IPS DF 4.7 (cell line): ENCODE measurements around the gene FPR1.

Source experiments
- DNase-seq: peaks from one replicate; pipeline ENCODE4 v3.0.0-alpha.2; 2013; ENCODE audit warnings: low spot score; ENCODE audit errors: extremely low read depth

Gene FPR1

GRCh38 chr19:51737389-51737788 is 14.3 kb downstream of the FPR1 start:
- DNase-seq = no peak

GRCh38 chr19:51735759-51736449 is 15.8 kb downstream of the FPR1 start:
- DNase-seq = no peak

GRCh38 chr19:51733742-51734522 is 17.7 kb downstream of the FPR1 start:
- no peak for DNase-seq

- DNase-seq = no peak
These were observed 21.9 kb downstream of the FPR1 start for GRCh38 chr19:51729781-51730180.

DNA sequence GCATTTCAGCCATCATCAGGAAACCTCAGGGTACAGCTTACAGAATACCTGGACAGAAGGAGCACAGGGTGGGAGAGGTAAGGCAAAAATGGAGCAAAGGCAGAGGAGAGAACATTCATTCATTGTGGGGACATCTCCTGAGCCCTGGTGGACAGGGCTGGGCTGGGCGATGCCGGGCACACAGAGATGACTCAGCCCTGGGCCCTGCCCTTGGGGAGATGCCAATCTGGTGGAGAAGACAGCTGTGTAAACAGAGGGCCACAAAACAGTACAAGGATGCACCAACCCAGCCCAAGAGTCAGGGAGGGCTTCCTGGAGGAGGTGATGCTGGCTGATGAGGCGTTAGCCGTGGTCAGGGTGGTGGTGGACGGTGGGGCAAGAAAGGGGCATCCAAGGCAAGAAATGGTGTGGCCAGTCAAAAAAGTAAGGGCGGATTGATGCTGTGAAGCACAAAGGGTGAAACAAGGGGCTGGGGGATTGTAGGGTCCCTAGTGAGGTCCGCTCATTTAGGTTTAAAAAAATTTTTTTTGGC is 24.3 kb downstream of the FPR1 start:
- DNase-seq = no peak

DNA sequence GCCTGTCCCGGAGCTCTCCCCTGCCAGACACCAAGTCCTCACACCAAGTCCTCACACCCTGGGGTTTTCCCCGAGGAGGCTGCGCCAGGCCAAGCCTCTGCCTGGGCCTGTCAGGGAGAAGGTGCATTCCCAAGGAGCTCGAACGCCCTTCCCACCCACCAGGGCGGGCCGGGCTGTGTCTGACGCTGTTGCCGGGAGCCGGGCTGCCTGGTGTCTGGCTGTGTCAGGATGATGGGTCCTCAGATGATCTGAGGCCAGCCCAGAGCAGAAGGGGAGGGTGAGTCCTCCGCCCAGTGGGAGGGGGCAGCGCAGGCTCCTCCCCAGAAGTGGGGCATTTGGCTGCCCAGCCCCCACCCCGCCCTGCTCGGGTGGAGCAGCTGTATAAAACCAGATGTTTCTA is 25.6 kb downstream of the FPR1 start:
- no peak for DNase-seq

GRCh38 chr19:51724543-51724942 is 27.1 kb downstream of the FPR1 start:
- no peak for DNase-seq

- DNase-seq = no peak
These were observed 29.2 kb downstream of the FPR1 start for GRCh38 chr19:51722492-51722891.

- DNase-seq = no peak
These were observed 29.8 kb downstream of the FPR1 start for GRCh38 chr19:51721905-51722304.

DNA sequence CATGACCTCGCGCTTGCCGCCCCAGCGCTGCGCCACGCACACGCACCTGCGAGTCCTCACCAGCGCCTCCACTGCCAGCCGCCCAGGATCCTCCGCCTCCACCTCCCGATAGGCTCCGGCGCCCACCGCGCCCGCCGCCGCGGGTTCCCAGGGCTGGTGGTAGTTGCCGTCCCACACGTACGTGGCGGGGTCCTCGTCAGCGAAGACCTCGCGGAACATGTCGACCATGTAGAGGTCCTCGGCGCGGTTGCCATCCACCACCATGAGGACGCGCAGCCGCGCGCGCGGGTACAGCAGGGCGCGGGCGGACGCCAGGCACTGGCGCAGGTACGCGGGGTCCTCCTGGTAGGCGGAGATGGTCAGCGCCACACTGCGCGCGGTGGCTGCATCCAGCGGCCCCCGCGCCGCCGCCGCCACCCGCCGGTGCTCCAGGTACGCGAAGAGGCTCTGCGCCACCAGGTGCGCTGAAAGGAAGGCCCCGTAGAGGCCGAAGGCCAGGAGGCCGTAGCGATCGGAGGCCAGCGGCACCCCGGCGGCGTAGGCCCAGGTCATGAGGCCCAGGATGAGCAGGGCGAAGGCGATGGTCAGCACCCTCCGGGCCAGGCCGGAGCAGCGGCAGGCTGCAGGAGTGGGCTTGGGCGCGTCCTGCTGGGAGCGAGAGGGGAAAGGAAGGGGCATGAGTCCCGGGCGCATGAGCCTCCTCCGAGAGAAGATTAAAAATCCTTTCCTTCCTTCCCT is 32.3 kb downstream of the FPR1 start:
- DNase-seq = no peak

- no peak for DNase-seq
These were observed 34.8 kb downstream of the FPR1 start for GRCh38 chr19:51716925-51717324.

- DNase-seq = no peak
These were observed 35.8 kb downstream of the FPR1 start for GRCh38 chr19:51715850-51716249.

- DNase-seq = no peak
These were observed 36.8 kb downstream of the FPR1 start for GRCh38 chr19:51714848-51715247.

- DNase-seq = no peak
These were observed 38.1 kb downstream of the FPR1 start for GRCh38 chr19:51713319-51714285.

GRCh38 chr19:51712461-51713081 is 39.1 kb downstream of the FPR1 start:
- DNase-seq = no peak

DNA sequence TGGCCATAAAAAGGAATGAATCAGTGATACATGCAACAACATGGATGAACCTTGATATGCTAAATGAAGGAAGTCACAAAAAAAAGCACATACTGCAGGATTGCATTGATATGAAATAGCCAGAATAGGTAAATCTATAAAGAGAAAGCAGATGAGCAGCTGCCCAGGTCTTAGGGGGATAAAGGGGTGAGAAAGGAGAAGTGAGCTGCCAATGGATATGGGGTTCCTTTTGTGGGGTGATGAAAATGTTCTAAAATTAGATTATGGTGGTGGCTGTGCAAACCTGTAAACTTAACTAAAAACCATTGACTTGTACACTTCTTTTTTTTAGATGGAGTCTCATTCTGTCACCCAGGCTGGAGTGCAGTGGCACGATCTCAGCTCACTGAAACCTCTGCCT is 40.0 kb downstream of the FPR1 start:
- no peak for DNase-seq

- no peak for DNase-seq
These were observed 41.5 kb downstream of the FPR1 start for GRCh38 chr19:51710163-51710562.

- DNase-seq = no peak
These were observed 42.1 kb downstream of the FPR1 start for GRCh38 chr19:51709575-51709974.

GRCh38 chr19:51708811-51709210 is 42.9 kb downstream of the FPR1 start:
- DNase-seq = no peak

- no peak for DNase-seq
These were observed 44.8 kb downstream of the FPR1 start for GRCh38 chr19:51706885-51707284.
